H1 (cell line): ENCODE results near the gene CORO6. TPM values are rescaled to one million over a fixed set of nuclear protein-coding genes. Genes with fewer than 3 reads are reported as not detected.

ENCODE experiments used
- BACH1 ChIP-seq: IDR thresholded peaks from 2 replicates; pipeline ENCODE4 v1.6.1; 2012; ENCODE audit warnings: low read length, improper control_type of control experiment
- CBX8 ChIP-seq: fragments of 300-800, 300-1000 bp; sonication (generic); IDR thresholded peaks from 2 replicates; pipeline ENCODE4 v1.7.1; 2016; ENCODE audit warnings: low read depth, low read length, borderline replicate concordance
- CHD1 ChIP-seq: IDR thresholded peaks from 2 replicates; pipeline ENCODE4 v1.6.1; 2012; ENCODE audit warnings: low read depth, low read length, improper control_type of control experiment
- CREB1 ChIP-seq: IDR thresholded peaks from 2 replicates; pipeline ENCODE4 v1.6.1; 2012; ENCODE audit warnings: inconsistent platforms
- CTBP2 ChIP-seq: IDR thresholded peaks from 2 replicates; pipeline ENCODE4 v1.7.0; 2011; ENCODE audit warnings: borderline replicate concordance, mild to moderate bottlenecking, moderate library complexity, mixed read lengths, low read length; ENCODE audit not compliant: insufficient read depth, insufficient read length
- FOSL1 ChIP-seq: IDR thresholded peaks from 2 replicates; pipeline ENCODE4 v1.6.1; 2011; ENCODE audit warnings: mild to moderate bottlenecking, low read depth, low read length, moderate library complexity; ENCODE audit not compliant: insufficient read depth
- GABPA ChIP-seq: IDR thresholded peaks from 2 replicates; pipeline ENCODE4 v1.6.1; 2011; ENCODE audit warnings: mild to moderate bottlenecking, low read length, moderate library complexity, borderline replicate concordance; ENCODE audit not compliant: insufficient read depth
- GTF2F1 ChIP-seq: IDR thresholded peaks from 2 replicates; pipeline ENCODE4 v1.6.1; 2012; ENCODE audit warnings: low read depth, low read length, improper control_type of control experiment, borderline replicate concordance
- KDM1A ChIP-seq: fragments of 200-600, 300-600 bp; sonication (generic); IDR thresholded peaks from 2 replicates; pipeline ENCODE4 v1.7.1; 2016; ENCODE audit warnings: mild to moderate bottlenecking, low read length, borderline replicate concordance
- PHF8 ChIP-seq: fragments of 200-600 bp; sonication (generic); conservative IDR thresholded peaks from 2 replicates; pipeline ENCODE4 v1.7.1; 2012; ENCODE audit warnings: low read depth, mild to moderate bottlenecking, inconsistent platforms, low read length, moderate library complexity
- POLR2AphosphoS5 ChIP-seq: IDR thresholded peaks from 2 replicates; pipeline ENCODE4 v1.6.1; 2011; ENCODE audit warnings: low read depth, low read length
- RBBP5 ChIP-seq: IDR thresholded peaks from 2 replicates; pipeline ENCODE4 v1.7.1; 2012; ENCODE audit warnings: low read depth, mild to moderate bottlenecking, inconsistent platforms, low read length, moderate library complexity, borderline replicate concordance
- RXRA ChIP-seq: IDR thresholded peaks from 2 replicates; pipeline ENCODE4 v1.6.1; 2011; ENCODE audit warnings: low read depth, mild to moderate bottlenecking, low read length, moderate library complexity; ENCODE audit not compliant: insufficient read depth
- SIN3A ChIP-seq, 2 experiments: IDR thresholded peaks in 1 of 2; conservative IDR thresholded peaks in 1 of 2; 2 replicates each; pipeline ENCODE4 v1.6.1; 2011 to 2012; ENCODE audit warnings: low read length in 2 of 2, improper control_type of control experiment in 1 of 2, low read depth in 1 of 2, mild to moderate bottlenecking in 1 of 2
- SP2 ChIP-seq: IDR thresholded peaks from 2 replicates; pipeline ENCODE4 v1.6.1; 2012; ENCODE audit warnings: mild to moderate bottlenecking, low read length, inconsistent platforms
- SP4 ChIP-seq: IDR thresholded peaks from 2 replicates; pipeline ENCODE4 v1.6.1; 2012; ENCODE audit warnings: low read length, inconsistent platforms
- polyA plus RNA-seq, 7 experiments: library from polyadenylated mRNA; depleted of rRNA in 3 of 7; stranded (reverse) in 5 of 7; unstranded in 2 of 7; fragments of >200 nt in 5 of 7; fragments of 200-250 nt in 2 of 7; gene quantifications; 1 replicate in 5 of 7; 2 replicates in 1 of 7; 4 replicates in 1 of 7; pipeline versions ENCODE4 v1.2.1 to v1.2.3, GENCODE V29; 2011 to 2013; ENCODE audit warnings: missing spikeins in 2 of 7, mixed read lengths in 2 of 7
- total RNA-seq: library from RNA; stranded (reverse); fragmentation: NEBNext Ultra II Directional; extraction: Animal tissue kit (Norgen Biotek cat#: 25700); gene quantifications from 2 replicates; pipeline ENCODE4 v1.2.1, GENCODE V29; 2021
- TF ChIP-seq, protein P1 (sequence below): IDR thresholded peaks from 2 replicates; pipeline ENCODE4 v1.6.1; 2012; ENCODE audit warnings: inconsistent platforms
- TF ChIP-seq, protein P2 (sequence below), 3 experiments: IDR thresholded peaks; 1 replicate in 2 of 3; 2 replicates in 1 of 3; pipeline versions ENCODE4 v1.5.1 to v1.6.1; 2011; ENCODE audit warnings: low read length in 3 of 3, mild to moderate bottlenecking in 3 of 3, inconsistent platforms in 2 of 3, low read depth in 1 of 3, moderate library complexity in 1 of 3; ENCODE audit not compliant: insufficient read depth in 1 of 3; ENCODE audit errors: control extremely low read depth in 1 of 3
- TF ChIP-seq, protein P3 (sequence below): IDR thresholded peaks from 2 replicates; pipeline ENCODE4 v1.6.1; 2011; ENCODE audit warnings: low read length, improper control_type of control experiment

Gene CORO6
- total and polyA plus RNA-seq, 2 of the 8 experiments (the other 6 are each of a cell fraction or from before 2014, with no cell fraction given) = 2.5 to 8.6 TPM

DNA sequence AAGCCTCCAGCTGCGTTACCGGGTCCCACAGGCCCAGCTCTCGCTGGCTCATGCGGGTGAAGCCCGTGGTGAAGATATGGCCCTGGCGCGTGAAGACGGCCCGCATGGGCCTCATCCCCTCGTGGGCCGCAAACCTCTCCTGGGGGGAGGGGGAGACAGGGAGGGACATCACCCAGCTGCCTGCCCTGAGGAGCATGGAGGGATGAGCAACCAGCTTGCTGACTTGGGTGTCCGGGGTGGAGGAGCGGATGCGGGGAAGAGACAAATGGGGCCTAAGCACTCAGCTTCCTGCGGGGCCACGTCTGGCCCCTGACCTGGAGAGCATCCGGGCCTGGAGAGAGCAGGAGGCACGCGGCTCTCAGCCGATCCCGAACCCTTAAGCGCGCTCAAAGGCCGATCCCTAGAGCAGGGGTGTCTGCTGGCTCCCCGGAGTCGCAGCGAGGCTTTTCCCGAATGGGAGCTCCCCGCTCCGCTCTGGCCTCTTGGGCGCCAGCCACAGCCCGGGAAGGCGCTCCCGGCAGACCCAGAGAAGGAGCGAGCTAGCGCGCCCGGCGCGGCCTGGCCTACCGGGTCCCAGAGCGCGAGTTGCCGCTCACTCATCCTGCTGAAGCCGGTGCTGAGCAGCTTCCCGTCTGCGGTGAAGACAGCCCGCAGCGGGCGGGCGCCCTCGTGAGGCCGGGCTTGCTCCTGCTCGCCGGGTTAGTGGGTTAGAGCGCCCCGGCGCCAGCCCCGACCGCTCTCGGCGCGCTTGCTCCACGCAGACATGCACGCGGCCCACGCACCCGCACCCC lies 5.0 kb downstream of the CORO6 start (continued):
- TF ChIP-seq BACH1 = peak; percentile 36; the same call in 1 of the 2 replicates
- TF ChIP-seq CHD1 = no peak
- TF ChIP-seq CTBP2 = peak; percentile 59
- TF ChIP-seq SP2 = no peak
- TF ChIP-seq GTF2F1 = no peak
- TF ChIP-seq PHF8 = 0 out of 2 replicates have a peak, but pooled peaks have one; percentile 8
- TF ChIP-seq, protein P1, sequence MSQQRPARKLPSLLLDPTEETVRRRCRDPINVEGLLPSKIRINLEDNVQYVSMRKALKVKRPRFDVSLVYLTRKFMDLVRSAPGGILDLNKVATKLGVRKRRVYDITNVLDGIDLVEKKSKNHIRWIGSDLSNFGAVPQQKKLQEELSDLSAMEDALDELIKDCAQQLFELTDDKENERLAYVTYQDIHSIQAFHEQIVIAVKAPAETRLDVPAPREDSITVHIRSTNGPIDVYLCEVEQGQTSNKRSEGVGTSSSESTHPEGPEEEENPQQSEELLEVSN = peak; percentile 96
- TF ChIP-seq, protein P2, sequence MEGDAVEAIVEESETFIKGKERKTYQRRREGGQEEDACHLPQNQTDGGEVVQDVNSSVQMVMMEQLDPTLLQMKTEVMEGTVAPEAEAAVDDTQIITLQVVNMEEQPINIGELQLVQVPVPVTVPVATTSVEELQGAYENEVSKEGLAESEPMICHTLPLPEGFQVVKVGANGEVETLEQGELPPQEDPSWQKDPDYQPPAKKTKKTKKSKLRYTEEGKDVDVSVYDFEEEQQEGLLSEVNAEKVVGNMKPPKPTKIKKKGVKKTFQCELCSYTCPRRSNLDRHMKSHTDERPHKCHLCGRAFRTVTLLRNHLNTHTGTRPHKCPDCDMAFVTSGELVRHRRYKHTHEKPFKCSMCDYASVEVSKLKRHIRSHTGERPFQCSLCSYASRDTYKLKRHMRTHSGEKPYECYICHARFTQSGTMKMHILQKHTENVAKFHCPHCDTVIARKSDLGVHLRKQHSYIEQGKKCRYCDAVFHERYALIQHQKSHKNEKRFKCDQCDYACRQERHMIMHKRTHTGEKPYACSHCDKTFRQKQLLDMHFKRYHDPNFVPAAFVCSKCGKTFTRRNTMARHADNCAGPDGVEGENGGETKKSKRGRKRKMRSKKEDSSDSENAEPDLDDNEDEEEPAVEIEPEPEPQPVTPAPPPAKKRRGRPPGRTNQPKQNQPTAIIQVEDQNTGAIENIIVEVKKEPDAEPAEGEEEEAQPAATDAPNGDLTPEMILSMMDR (IDR thresholded peaks at IDR 0.05; ENCODE audit: control extremely low read depth in 1 of 3, insufficient read depth in 1 of 3, low read depth in 1 of 3, low read length in 3 of 3) = peak; percentile 79 to 91 (median 81)
- TF ChIP-seq, protein P3, sequence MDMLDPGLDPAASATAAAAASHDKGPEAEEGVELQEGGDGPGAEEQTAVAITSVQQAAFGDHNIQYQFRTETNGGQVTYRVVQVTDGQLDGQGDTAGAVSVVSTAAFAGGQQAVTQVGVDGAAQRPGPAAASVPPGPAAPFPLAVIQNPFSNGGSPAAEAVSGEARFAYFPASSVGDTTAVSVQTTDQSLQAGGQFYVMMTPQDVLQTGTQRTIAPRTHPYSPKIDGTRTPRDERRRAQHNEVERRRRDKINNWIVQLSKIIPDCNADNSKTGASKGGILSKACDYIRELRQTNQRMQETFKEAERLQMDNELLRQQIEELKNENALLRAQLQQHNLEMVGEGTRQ = no peak
- peak; percentile 81; the same call in 1 of the 2 replicates for TF ChIP-seq KDM1A
- peak; percentile 53; the same call in 1 of the 2 replicates for TF ChIP-seq RBBP5
- TF ChIP-seq RXRA = no peak
- no peak for TF ChIP-seq CBX8
- peak; percentile 37; the same call in 1 of the 2 replicates for TF ChIP-seq POLR2AphosphoS5
- TF ChIP-seq SP4 = no peak; the same call in 1 of the 2 replicates
- peak; percentile 76; the same call in 1 of the 2 replicates for TF ChIP-seq FOSL1
- TF ChIP-seq SIN3A (conservative IDR thresholded peaks at IDR 0.05 in 1 of 2, IDR thresholded peaks at IDR 0.05 in 1 of 2; ENCODE audit: low read depth in 1 of 2, low read length in 2 of 2) = no peak
- no peak; the same call in 1 of the 2 replicates for TF ChIP-seq CREB1
- TF ChIP-seq GABPA = peak; percentile 69; the same call in 1 of the 2 replicates
